Measurements from ENCODE around the gene CLC. TPM values are rescaled to one million over a fixed set of nuclear protein-coding genes. Genes with fewer than 3 reads are reported as not detected.

CLC gene
- total and polyA plus RNA-seq, 2 of the 8 experiments (the other 6 are each of a cell fraction or from before 2014, with no cell fraction given): 6.4 to 12.4 TPM

GRCh38 chr19:39705578-39706188 is 32.1 kb downstream of the CLC start (continued):
- no peak for TF ChIP-seq HDAC6 (IDR thresholded peaks at IDR 0.05; ENCODE audit: low read depth, low read length)
- no peak for TF ChIP-seq TAF7 (optimal IDR thresholded peaks at IDR 0.05; ENCODE audit: borderline replicate concordance, low read depth, low read length)
- TF ChIP-seq POLR2AphosphoS5 (IDR thresholded peaks at IDR 0.05; ENCODE audit: low read depth, low read length): no peak
